A673 (cell line): ENCODE results near the gene TEX10. TPM values are rescaled to one million over a fixed set of nuclear protein-coding genes. Genes with fewer than 3 reads are reported as not detected.

Experiments used
- BruUV-seq: library from RNA; stranded (reverse); fragments of 400-500 nt; replicated peaks from 2 replicates; lab custom pipeline; 2021; lab: Mats Ljungman, UMichigan
- CTCF ChIA-PET: fragments of 300-600 bp; sonication (Branson Sonifier 250); formaldehyde crosslinking; loops from one replicate; lab custom pipeline; 2022; ENCODE audit warnings: antibody characterized with exemption; lab: Charles Lee
- POLR2A ChIA-PET: fragments of 300-600 bp; sonication (Branson Sonifier 250); formaldehyde crosslinking; loops from one replicate; lab custom pipeline; 2022; ENCODE audit warnings: antibody characterized with exemption; ENCODE audit not compliant: low non-redundant PET; lab: Charles Lee
- DNase-seq: peaks from one replicate; pipeline ENCODE4 v3.0.0-alpha.2; 2015; ENCODE audit warnings: low spot score
- H3K27ac ChIP-seq: fragments of 200-600 bp; sonication (generic); 2 replicates; pipeline ENCODE4 v1.5.1; 2016; ENCODE audit warnings: mixed run types, low read depth, mild to moderate bottlenecking, mixed read lengths, antibody characterized with exemption, low read length; ENCODE audit not compliant: poor library complexity, severe bottlenecking
- H3K27me3 ChIP-seq: fragments of 200-600 bp; sonication (generic); replicated peaks from 2 replicates; pipeline ENCODE4 v1.6.1; 2017; ENCODE audit warnings: mixed run types, low read depth, mild to moderate bottlenecking, mixed read lengths, antibody characterized with exemption, low read length; ENCODE audit not compliant: insufficient read depth, poor library complexity
- H3K36me3 ChIP-seq: fragments of 200-600 bp; sonication (generic); 2 replicates; pipeline ENCODE4 v1.6.1; 2016; ENCODE audit warnings: mixed run types, mild to moderate bottlenecking, mixed read lengths, antibody characterized with exemption, low read length; ENCODE audit not compliant: insufficient read depth, poor library complexity, severe bottlenecking
- H3K4me1 ChIP-seq: fragments of 200-600 bp; sonication (generic); 2 replicates; pipeline ENCODE4 v1.6.1; 2017; ENCODE audit warnings: mixed run types, mild to moderate bottlenecking, mixed read lengths, antibody characterized with exemption, low read length; ENCODE audit not compliant: insufficient read depth, poor library complexity, severe bottlenecking
- H3K4me3 ChIP-seq: fragments of 200-600 bp; sonication (generic); 2 replicates; pipeline ENCODE4 v1.5.1; 2016; ENCODE audit warnings: low read depth, mixed run types, mild to moderate bottlenecking, mixed read lengths, low read length; ENCODE audit not compliant: poor library complexity, severe bottlenecking
- H3K9me3 ChIP-seq: fragments of 200-600 bp; sonication (generic); 2 replicates; pipeline ENCODE4 v1.6.1; 2016; ENCODE audit warnings: mixed run types, low read depth, mild to moderate bottlenecking, mixed read lengths, antibody characterized with exemption, low read length; ENCODE audit not compliant: poor library complexity, severe bottlenecking
- EZH2 ChIP-seq: fragments of 200-600 bp; sonication (generic); IDR thresholded peaks from 2 replicates; pipeline ENCODE4 v1.6.1; 2017; ENCODE audit warnings: borderline replicate concordance, low read depth, mild to moderate bottlenecking, mixed read lengths, antibody characterized with exemption, low read length; ENCODE audit not compliant: poor library complexity, severe bottlenecking
- intact Hi-C: fragments of 100-400 bp; cut with micrococcal nuclease; formaldehyde crosslinking; loops from one replicate; pipeline ENCODE4 v1.10.0; 2022; ENCODE audit not compliant: unreplicated experiment
- total RNA-seq: library from RNA; stranded (reverse); gene quantifications from 2 replicates; pipeline ENCODE4 v1.2.3, GENCODE V29; 2021
- TF ChIP-seq, protein P1 (sequence below): fragments of 300-800, 200-600 bp; sonication (generic); conservative IDR thresholded peaks from 2 replicates; pipeline ENCODE4 v1.5.1; 2017; ENCODE audit warnings: low read depth, mild to moderate bottlenecking, antibody characterized with exemption, low read length, moderate library complexity, mixed read lengths

Gene TEX10
- total RNA-seq, 1 experiment from 2014 or later: 46.7 TPM

DNA sequence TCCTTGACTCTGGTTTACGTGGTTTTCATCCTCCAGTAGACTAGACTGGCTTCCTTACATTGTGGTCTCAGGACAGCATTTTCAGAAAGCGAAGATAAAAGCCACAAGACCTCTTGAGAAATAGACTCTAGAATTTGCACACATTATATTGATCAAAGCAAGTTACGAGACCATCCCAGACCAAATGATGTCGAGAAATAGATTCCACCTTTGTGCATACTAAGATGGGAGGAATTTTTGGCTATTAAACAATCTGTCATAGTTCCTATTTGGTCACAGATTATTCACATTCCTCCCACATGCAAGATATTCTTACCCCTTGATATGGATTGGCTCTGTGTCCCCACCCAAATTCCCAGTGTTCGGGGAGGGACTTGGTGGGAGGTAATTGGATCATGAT is 65.6 kb downstream of the TEX10 start:
- Histone ChIP-seq H3K4me3 (no peak overlapping the region), H3K36me3 (peaks cover 52% of the 10 kb centered on the region), H3K27me3 (no peaks in the 10 kb centered on the region), H3K4me1 (no peaks in the 10 kb centered on the region), H3K9me3 (peaks cover 19% of the 10 kb centered on the region), H3K27ac (no peak overlapping the region)
- intact Hi-C loops: no loop called here
- CTCF ChIA-PET: no interaction called here
- no TSS peak for BruUV-seq
- POLR2A ChIA-PET: no interaction called here
- no peak for TF ChIP-seq EZH2
- TF ChIP-seq, protein P1, sequence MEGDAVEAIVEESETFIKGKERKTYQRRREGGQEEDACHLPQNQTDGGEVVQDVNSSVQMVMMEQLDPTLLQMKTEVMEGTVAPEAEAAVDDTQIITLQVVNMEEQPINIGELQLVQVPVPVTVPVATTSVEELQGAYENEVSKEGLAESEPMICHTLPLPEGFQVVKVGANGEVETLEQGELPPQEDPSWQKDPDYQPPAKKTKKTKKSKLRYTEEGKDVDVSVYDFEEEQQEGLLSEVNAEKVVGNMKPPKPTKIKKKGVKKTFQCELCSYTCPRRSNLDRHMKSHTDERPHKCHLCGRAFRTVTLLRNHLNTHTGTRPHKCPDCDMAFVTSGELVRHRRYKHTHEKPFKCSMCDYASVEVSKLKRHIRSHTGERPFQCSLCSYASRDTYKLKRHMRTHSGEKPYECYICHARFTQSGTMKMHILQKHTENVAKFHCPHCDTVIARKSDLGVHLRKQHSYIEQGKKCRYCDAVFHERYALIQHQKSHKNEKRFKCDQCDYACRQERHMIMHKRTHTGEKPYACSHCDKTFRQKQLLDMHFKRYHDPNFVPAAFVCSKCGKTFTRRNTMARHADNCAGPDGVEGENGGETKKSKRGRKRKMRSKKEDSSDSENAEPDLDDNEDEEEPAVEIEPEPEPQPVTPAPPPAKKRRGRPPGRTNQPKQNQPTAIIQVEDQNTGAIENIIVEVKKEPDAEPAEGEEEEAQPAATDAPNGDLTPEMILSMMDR: no peak
- DNase-seq: no peak

DNA sequence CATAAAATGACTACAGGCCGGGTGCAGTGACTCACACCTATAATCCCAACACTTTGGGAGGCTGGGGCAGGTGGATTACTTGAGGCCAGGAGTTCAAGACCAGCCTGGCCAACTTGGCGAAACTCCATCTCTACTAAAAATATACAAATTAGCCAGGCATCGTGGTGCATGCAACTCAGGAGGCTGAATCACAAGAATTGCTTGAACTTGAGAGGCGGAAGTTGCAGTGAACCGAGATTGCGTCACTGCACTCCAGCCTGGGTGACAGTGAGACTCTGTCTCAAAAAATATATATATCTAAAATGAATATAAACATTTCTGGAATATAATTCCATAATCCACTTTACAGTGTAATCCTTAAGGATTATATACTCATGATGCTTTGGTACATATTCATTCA is 66.5 kb downstream of the TEX10 start:
- TF ChIP-seq, protein P1: no peak
- CTCF ChIA-PET: no interaction called here

DNA sequence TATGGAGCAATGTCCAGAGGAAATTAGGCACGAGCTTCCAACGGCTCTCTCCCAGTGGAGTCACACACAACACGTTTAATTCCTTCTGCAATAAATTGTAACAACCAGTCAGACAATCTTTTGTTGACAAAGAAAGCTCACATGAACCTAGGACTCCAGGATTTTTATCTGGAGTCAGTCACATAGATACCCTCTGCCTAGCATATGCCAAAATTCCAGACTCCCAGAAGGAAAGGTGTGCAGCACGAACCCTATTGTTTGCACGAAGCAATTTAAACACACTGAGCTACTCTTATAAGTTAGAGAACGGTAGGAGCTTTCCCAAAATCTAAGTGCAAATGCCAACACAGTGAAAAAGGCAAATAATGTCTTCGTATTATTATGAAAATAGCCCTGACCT is 67.1 kb downstream of the TEX10 start:
- TF ChIP-seq, protein P1: no peak
- no peak for TF ChIP-seq EZH2
- Histone ChIP-seq H3K36me3 (peaks cover 42% of the 10 kb centered on the region), H3K27me3 (no peaks in the 10 kb centered on the region), H3K4me3 (no peak overlapping the region), H3K27ac (no peak overlapping the region), H3K9me3 (peaks cover 19% of the 10 kb centered on the region), H3K4me1 (no peaks in the 10 kb centered on the region)
- ChIA-PET CTCF (no interaction called here), POLR2A (no interaction called here)
- no peak for DNase-seq
- BruUV-seq: no TSS peak
- intact Hi-C loops: no loop called here

More for the DNA sequence above, 66.5 kb downstream of the TEX10 start:
- POLR2A ChIA-PET: no interaction called here
- H3K4me1 ChIP-seq: no peaks in the 10 kb centered on the region
- H3K27me3 ChIP-seq: no peaks in the 10 kb centered on the region
- BruUV-seq: no TSS peak
- DNase-seq: no peak
- intact Hi-C loops: no loop called here
- peaks cover 19% of the 10 kb centered on the region for H3K9me3 ChIP-seq
- H3K4me3 ChIP-seq: no peak overlapping the region
- no peak overlapping the region for H3K27ac ChIP-seq
- peaks cover 43% of the 10 kb centered on the region for H3K36me3 ChIP-seq
